Measurements from ENCODE around the gene KLF11.

DNA sequence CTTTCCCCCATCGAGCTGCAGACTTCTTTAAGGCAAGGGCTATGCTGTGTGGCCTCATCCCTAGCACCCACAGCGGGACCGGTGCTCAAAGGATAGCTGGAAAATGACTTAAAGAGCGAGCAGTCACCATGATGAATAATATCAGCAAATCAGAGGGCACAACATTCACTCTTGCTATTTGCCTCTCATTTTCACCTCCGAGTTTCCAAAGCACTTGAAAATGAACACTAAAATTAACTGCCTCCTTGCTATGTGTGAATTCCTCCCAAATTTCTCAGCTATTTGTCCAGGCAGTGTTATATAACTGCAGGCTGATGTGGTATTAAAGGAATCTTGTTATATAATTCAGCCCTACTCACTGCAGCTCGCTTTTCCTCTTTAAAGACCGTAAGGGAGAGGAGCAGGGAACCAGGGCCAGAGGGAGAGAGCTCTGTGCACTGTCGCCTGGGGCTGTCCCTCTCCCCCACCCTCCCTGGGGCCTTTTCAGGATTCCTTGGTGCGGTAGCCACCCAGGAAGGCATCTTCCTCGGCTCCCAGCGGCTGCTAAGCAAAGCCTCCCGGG, 35.4 kb downstream of the KLF11 start:
- TF ChIP-seq, protein P1, sequence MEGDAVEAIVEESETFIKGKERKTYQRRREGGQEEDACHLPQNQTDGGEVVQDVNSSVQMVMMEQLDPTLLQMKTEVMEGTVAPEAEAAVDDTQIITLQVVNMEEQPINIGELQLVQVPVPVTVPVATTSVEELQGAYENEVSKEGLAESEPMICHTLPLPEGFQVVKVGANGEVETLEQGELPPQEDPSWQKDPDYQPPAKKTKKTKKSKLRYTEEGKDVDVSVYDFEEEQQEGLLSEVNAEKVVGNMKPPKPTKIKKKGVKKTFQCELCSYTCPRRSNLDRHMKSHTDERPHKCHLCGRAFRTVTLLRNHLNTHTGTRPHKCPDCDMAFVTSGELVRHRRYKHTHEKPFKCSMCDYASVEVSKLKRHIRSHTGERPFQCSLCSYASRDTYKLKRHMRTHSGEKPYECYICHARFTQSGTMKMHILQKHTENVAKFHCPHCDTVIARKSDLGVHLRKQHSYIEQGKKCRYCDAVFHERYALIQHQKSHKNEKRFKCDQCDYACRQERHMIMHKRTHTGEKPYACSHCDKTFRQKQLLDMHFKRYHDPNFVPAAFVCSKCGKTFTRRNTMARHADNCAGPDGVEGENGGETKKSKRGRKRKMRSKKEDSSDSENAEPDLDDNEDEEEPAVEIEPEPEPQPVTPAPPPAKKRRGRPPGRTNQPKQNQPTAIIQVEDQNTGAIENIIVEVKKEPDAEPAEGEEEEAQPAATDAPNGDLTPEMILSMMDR (IDR thresholded peaks at IDR 0.05 in 2 of 3, conservative IDR thresholded peaks at IDR 0.05 in 1 of 3; ENCODE audit: insufficient read depth in 2 of 3, low read depth in 1 of 3, low read length in 3 of 3), result no peak
- TF ChIP-seq PRPF4 (IDR thresholded peaks at IDR 0.05; ENCODE audit: insufficient read depth, low read depth, low read length, poor library complexity, severe bottlenecking), result no peak
- no peak for TF ChIP-seq PPARD (CRISPR knock-in tag; IDR thresholded peaks at IDR 0.05)
- no peak for TF ChIP-seq EP300 (IDR thresholded peaks at IDR 0.05; ENCODE audit: low read length)
- TF ChIP-seq, protein P2, sequence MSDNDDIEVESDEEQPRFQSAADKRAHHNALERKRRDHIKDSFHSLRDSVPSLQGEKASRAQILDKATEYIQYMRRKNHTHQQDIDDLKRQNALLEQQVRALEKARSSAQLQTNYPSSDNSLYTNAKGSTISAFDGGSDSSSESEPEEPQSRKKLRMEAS (CRISPR knock-in tag; IDR thresholded peaks at IDR 0.05), result no peak
- TF ChIP-seq EZH2 (IDR thresholded peaks at IDR 0.05; ENCODE audit: borderline replicate concordance, low read depth, low read length), result no peak
- TF ChIP-seq POLR2A (conservative IDR thresholded peaks at IDR 0.05), result no peak
- no peak for TF ChIP-seq C11orf30 (IDR thresholded peaks at IDR 0.05; ENCODE audit: low read depth)
- no peak for TF ChIP-seq GATA2 (CRISPR knock-in tag; IDR thresholded peaks at IDR 0.05)
- TF ChIP-seq, protein P3, sequence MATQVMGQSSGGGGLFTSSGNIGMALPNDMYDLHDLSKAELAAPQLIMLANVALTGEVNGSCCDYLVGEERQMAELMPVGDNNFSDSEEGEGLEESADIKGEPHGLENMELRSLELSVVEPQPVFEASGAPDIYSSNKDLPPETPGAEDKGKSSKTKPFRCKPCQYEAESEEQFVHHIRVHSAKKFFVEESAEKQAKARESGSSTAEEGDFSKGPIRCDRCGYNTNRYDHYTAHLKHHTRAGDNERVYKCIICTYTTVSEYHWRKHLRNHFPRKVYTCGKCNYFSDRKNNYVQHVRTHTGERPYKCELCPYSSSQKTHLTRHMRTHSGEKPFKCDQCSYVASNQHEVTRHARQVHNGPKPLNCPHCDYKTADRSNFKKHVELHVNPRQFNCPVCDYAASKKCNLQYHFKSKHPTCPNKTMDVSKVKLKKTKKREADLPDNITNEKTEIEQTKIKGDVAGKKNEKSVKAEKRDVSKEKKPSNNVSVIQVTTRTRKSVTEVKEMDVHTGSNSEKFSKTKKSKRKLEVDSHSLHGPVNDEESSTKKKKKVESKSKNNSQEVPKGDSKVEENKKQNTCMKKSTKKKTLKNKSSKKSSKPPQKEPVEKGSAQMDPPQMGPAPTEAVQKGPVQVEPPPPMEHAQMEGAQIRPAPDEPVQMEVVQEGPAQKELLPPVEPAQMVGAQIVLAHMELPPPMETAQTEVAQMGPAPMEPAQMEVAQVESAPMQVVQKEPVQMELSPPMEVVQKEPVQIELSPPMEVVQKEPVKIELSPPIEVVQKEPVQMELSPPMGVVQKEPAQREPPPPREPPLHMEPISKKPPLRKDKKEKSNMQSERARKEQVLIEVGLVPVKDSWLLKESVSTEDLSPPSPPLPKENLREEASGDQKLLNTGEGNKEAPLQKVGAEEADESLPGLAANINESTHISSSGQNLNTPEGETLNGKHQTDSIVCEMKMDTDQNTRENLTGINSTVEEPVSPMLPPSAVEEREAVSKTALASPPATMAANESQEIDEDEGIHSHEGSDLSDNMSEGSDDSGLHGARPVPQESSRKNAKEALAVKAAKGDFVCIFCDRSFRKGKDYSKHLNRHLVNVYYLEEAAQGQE (IDR thresholded peaks at IDR 0.05; ENCODE audit: borderline replicate concordance), result no peak
- TF ChIP-seq, protein P3 (CRISPR knock-in tag; IDR thresholded peaks at IDR 0.05; ENCODE audit: low read depth), result no peak
- no peak for TF ChIP-seq TEAD4 (IDR thresholded peaks at IDR 0.05; ENCODE audit: low read length)
- TF ChIP-seq TEAD4 (CRISPR knock-in tag; IDR thresholded peaks at IDR 0.05; ENCODE audit: borderline replicate concordance), result no peak
- TF ChIP-seq NFYB (IDR thresholded peaks at IDR 0.05; ENCODE audit: extremely low read depth, insufficient read length), result no peak
- TF ChIP-seq DACH1 (IDR thresholded peaks at IDR 0.05; ENCODE audit: partially characterized antibody), result no peak
- no peak for TF ChIP-seq ZNF24 (IDR thresholded peaks at IDR 0.05)
